K562 (cell line): ENCODE measurements around the gene RHBDF2. TPM values are rescaled to one million over a fixed set of nuclear protein-coding genes. Genes with fewer than 3 reads are reported as not detected.
A peak's percentile ranks its signal among the peaks of the same experiment; 100 is the strongest.

Experiments used
- CBFB ChIP-seq: sonication (generic); formaldehyde crosslinking; IDR thresholded peaks from 2 replicates; pipeline ENCODE4 v1.4.0; 2020; ENCODE audit warnings: mild to moderate bottlenecking, missing genetic modification reagents
- FOXA3 ChIP-seq, 2 experiments: fragments of 450-650 bp in 1 of 2; sonication (generic) in 1 of 2; formaldehyde crosslinking; IDR thresholded peaks in 1 of 2; conservative IDR thresholded peaks in 1 of 2; 2 replicates each; pipeline versions ENCODE4 v1.4.0 to v1.8.0; 2020 to 2022; ENCODE audit warnings: mild to moderate bottlenecking in 2 of 2, missing genetic modification reagents in 1 of 2
- GABPA ChIP-seq: fragments of 200-800 bp; sonication (Bioruptor generic); conservative IDR thresholded peaks from 2 replicates; pipeline ENCODE4 v1.6.1; 2016; ENCODE audit warnings: low read depth, missing genetic modification characterization, missing compliant biosample characterization
- GATAD2B ChIP-seq: fragments of 450-650 bp; IDR thresholded peaks from 2 replicates; pipeline ENCODE4 v1.6.1; 2017; ENCODE audit warnings: mild to moderate bottlenecking, borderline replicate concordance
- HIVEP1 ChIP-seq: fragments of 250-450 bp; sonication (Bioruptor Pico); IDR thresholded peaks from 2 replicates; pipeline ENCODE4 v1.4.0; 2020; ENCODE audit warnings: mild to moderate bottlenecking
- JUN ChIP-seq, 2 experiments: sonication (generic) in 1 of 2; formaldehyde crosslinking in 1 of 2; IDR thresholded peaks; 2 replicates each; pipeline versions ENCODE4 v1.6.1 to v1.8.0; 2012 to 2022; ENCODE audit warnings: borderline replicate concordance in 2 of 2, mild to moderate bottlenecking in 2 of 2, improper control_type of control experiment in 1 of 2, low read depth in 1 of 2, low read length in 1 of 2, missing genetic modification reagents in 1 of 2
- NONO ChIP-seq, 2 experiments: fragments of 200-400 bp in 1 of 2; fragments of 450-650 bp in 1 of 2; formaldehyde crosslinking in 1 of 2; IDR thresholded peaks; 2 replicates each; pipeline ENCODE4 v1.6.1; 2017; ENCODE audit warnings: low read depth in 2 of 2, mild to moderate bottlenecking in 2 of 2, moderate library complexity in 2 of 2, low read length in 1 of 2
- SMC3 ChIP-seq: conservative IDR thresholded peaks from 2 replicates; pipeline ENCODE4 v1.6.1; 2011; ENCODE audit warnings: low read depth, low read length, improper control_type of control experiment; ENCODE audit not compliant: insufficient read depth
- U2AF1 ChIP-seq: fragments of 200-400 bp; formaldehyde crosslinking; optimal IDR thresholded peaks from 2 replicates; pipeline ENCODE3; 2017; ENCODE audit warnings: mild to moderate bottlenecking, low read depth, low read length, moderate library complexity
- polyA plus RNA-seq, 8 experiments: library from polyadenylated mRNA; depleted of rRNA in 4 of 8; stranded (reverse) in 5 of 8; unstranded in 3 of 8; fragments of >200 nt; fragmentation: Nextera tagmentation in 2 of 8; fragmentation: Illumina TruSeq in 1 of 8; extraction: Ambion mirVana in 2 of 8; extraction: Trizol in 1 of 8; gene quantifications; 2 replicates each; pipeline versions ENCODE4 v1.2.1 to v1.2.3, GENCODE V29; 2011 to 2014; ENCODE audit warnings: inconsistent platforms in 1 of 8, missing spikeins in 1 of 8
- total RNA-seq, 7 experiments: library from RNA; depleted of rRNA in 6 of 7; stranded (reverse); fragments of >200 nt in 6 of 7; fragmentation: Illumina TruSeq in 2 of 7; extraction: Trizol in 2 of 7; gene quantifications; 2 replicates each; pipeline versions ENCODE4 v1.2.1 to v1.2.3, GENCODE V29; 2011 to 2021; ENCODE audit warnings: low replicate concordance in 1 of 7
- TF ChIP-seq, protein P1 (sequence below): fragments of 450-650 bp; IDR thresholded peaks from 2 replicates; pipeline ENCODE4 v1.6.1; 2016; ENCODE audit warnings: low read depth
- TF ChIP-seq, protein P2 (sequence below): IDR thresholded peaks from 3 replicates; pipeline ENCODE4 v1.6.1; 2011; ENCODE audit warnings: borderline replicate concordance, mild to moderate bottlenecking, moderate library complexity; ENCODE audit not compliant: insufficient read length; ENCODE audit errors: extremely low read depth
- TF ChIP-seq, protein P3 (sequence below): IDR thresholded peaks from 2 replicates; pipeline ENCODE4 v1.6.1; 2012; ENCODE audit warnings: low read depth, low read length, improper control_type of control experiment, borderline replicate concordance

RHBDF2 gene
- total and polyA plus RNA-seq, 9 of the 15 experiments (the other 6 are each of a cell fraction or from before 2014, with no cell fraction given): 0.04 to 2.8 (median 1.1) TPM

- TF ChIP-seq GABPA (no peak), SMC3 (no peak), FOXA3 (CRISPR knock-in tag; conservative IDR thresholded peaks at IDR 0.05 in 1 of 2, IDR thresholded peaks at IDR 0.05 in 1 of 2) (no peak), U2AF1 (no peak), GATAD2B (peak; percentile 56; the same call in 1 of the 2 replicates), JUN (IDR thresholded peaks at IDR 0.05; ENCODE audit: borderline replicate concordance, low read depth, low read length) (peak; percentile 41; the same call in 1 of the 2 replicates), JUN (CRISPR knock-in tag; IDR thresholded peaks at IDR 0.05; ENCODE audit: borderline replicate concordance) (no peak), HIVEP1 (no peak), CBFB (CRISPR knock-in tag) (no peak), NONO (IDR thresholded peaks at IDR 0.05; ENCODE audit: low read depth in 2 of 2, low read length in 1 of 2) (peak; percentile 48 to 83; a peak in 3 of 4 replicates)
- TF ChIP-seq, protein P1, sequence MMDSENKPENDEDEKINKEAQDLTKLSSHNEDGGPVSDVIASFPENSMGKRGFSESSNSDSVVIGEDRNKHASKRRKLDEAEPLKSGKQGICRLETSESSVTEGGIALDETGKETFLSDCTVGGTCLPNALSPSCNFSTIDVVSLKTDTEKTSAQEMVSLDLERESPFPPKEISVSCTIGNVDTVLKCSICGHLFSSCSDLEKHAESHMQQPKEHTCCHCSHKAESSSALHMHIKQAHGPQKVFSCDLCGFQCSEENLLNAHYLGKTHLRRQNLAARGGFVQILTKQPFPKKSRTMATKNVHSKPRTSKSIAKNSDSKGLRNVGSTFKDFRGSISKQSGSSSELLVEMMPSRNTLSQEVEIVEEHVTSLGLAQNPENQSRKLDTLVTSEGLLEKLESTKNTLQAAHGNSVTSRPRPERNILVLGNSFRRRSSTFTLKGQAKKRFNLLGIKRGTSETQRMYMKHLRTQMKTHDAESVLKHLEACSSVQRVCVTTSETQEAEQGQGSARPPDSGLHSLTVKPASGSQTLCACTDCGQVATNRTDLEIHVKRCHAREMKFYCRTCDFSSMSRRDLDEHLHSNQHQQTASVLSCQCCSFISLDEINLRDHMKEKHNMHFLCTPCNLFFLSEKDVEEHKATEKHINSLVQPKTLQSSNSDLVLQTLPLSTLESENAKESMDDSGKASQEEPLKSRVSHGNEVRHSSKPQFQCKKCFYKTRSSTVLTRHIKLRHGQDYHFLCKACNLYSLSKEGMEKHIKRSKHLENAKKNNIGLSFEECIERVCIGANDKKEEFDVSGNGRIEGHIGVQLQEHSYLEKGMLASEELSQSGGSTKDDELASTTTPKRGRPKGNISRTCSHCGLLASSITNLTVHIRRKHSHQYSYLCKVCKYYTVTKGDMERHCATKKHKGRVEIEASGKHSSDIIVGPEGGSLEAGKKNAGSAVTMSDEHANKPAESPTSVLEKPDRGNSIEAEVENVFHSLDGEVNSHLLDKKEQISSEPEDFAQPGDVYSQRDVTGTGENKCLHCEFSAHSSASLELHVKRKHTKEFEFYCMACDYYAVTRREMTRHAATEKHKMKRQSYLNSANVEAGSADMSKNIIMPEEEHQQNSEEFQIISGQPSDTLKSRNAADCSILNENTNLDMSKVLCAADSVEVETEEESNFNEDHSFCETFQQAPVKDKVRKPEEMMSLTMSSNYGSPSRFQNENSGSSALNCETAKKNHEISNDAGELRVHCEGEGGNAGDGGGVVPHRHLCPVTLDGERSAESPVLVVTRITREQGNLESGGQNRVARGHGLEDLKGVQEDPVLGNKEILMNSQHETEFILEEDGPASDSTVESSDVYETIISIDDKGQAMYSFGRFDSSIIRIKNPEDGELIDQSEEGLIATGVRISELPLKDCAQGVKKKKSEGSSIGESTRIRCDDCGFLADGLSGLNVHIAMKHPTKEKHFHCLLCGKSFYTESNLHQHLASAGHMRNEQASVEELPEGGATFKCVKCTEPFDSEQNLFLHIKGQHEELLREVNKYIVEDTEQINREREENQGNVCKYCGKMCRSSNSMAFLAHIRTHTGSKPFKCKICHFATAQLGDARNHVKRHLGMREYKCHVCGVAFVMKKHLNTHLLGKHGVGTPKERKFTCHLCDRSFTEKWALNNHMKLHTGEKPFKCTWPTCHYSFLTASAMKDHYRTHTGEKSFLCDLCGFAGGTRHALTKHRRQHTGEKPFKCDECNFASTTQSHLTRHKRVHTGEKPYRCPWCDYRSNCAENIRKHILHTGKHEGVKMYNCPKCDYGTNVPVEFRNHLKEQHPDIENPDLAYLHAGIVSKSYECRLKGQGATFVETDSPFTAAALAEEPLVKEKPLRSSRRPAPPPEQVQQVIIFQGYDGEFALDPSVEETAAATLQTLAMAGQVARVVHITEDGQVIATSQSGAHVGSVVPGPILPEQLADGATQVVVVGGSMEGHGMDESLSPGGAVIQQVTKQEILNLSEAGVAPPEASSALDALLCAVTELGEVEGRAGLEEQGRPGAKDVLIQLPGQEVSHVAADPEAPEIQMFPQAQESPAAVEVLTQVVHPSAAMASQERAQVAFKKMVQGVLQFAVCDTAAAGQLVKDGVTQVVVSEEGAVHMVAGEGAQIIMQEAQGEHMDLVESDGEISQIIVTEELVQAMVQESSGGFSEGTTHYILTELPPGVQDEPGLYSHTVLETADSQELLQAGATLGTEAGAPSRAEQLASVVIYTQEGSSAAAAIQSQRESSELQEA: no peak
- TF ChIP-seq, protein P2, sequence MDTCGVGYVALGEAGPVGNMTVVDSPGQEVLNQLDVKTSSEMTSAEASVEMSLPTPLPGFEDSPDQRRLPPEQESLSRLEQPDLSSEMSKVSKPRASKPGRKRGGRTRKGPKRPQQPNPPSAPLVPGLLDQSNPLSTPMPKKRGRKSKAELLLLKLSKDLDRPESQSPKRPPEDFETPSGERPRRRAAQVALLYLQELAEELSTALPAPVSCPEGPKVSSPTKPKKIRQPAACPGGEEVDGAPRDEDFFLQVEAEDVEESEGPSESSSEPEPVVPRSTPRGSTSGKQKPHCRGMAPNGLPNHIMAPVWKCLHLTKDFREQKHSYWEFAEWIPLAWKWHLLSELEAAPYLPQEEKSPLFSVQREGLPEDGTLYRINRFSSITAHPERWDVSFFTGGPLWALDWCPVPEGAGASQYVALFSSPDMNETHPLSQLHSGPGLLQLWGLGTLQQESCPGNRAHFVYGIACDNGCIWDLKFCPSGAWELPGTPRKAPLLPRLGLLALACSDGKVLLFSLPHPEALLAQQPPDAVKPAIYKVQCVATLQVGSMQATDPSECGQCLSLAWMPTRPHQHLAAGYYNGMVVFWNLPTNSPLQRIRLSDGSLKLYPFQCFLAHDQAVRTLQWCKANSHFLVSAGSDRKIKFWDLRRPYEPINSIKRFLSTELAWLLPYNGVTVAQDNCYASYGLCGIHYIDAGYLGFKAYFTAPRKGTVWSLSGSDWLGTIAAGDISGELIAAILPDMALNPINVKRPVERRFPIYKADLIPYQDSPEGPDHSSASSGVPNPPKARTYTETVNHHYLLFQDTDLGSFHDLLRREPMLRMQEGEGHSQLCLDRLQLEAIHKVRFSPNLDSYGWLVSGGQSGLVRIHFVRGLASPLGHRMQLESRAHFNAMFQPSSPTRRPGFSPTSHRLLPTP: no peak
- TF ChIP-seq, protein P3, sequence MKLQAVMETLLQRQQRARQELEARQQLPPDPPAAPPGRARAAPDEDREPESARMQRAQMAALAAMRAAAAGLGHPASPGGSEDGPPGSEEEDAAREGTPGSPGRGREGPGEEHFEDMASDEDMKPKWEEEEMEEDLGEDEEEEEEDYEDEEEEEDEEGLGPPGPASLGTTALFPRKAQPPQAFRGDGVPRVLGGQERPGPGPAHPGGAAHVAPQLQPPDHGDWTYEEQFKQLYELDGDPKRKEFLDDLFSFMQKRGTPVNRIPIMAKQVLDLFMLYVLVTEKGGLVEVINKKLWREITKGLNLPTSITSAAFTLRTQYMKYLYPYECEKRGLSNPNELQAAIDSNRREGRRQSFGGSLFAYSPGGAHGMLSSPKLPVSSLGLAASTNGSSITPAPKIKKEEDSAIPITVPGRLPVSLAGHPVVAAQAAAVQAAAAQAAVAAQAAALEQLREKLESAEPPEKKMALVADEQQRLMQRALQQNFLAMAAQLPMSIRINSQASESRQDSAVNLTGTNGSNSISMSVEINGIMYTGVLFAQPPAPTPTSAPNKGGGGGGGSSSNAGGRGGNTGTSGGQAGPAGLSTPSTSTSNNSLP: no peak
These were observed 48.4 kb downstream of the RHBDF2 start, which contains the start of gene UBE2O (continued) for GRCh38 chr17:76452660-76453430.
